Measurements from ENCODE around the gene CTRB1. TPM values are rescaled to one million over a fixed set of nuclear protein-coding genes. Genes with fewer than 3 reads are reported as not detected.

Gene CTRB1
- total and polyA plus RNA-seq, 2 donors (not counting 3 experiments of a cell fraction or from before 2014, with no cell fraction given), result not detected

GRCh38 chr16:75263291-75263962, 44.6 kb downstream of the CTRB1 start:
- Histone ChIP-seq H3K27me3 (ENCODE audit: control insufficient read depth in 2 of 2, insufficient read depth in 2 of 2, low read length in 2 of 2) (no peaks in the 10 kb centered on the region), H3K9ac (replicated peaks; ENCODE audit: extremely low read depth, insufficient read depth, low read length) (peak overlapping the region; percentile 9), H3K79me2 (ENCODE audit: control insufficient read depth, insufficient read depth, low read length) (peaks cover 74% of the 10 kb centered on the region), H3K9me1 (replicated peaks; ENCODE audit: control insufficient read depth, extremely low read depth, insufficient read depth, low read length) (no peaks in the 10 kb centered on the region), H3K36me3 (ENCODE audit: control insufficient read depth in 2 of 2, extremely low read depth in 1 of 2, insufficient read depth in 2 of 2, low read length in 2 of 2) (peaks cover 2 to 5% of the 10 kb centered on the region in 2 experiments), H4K20me1 (replicated peaks; ENCODE audit: control insufficient read depth, extremely low read depth, insufficient read depth, low read length) (no peaks in the 10 kb centered on the region), H3K9me3 (replicated peaks; ENCODE audit: control insufficient read depth, insufficient read depth, low read length) (no peaks in the 10 kb centered on the region), H3K4me2 (ENCODE audit: insufficient read depth, low read length) (peak overlapping the region; percentile 89), H2AFZ (ENCODE audit: low read depth, low read length) (no peak overlapping the region), H3K4me1 (ENCODE audit: control insufficient read depth, extremely low read depth, insufficient read depth, low read length) (peaks cover 55% of the 10 kb centered on the region), H3K27ac (ENCODE audit: insufficient read depth, low read depth, low read length) (peak overlapping the region; percentile 93), H3K4me3 (replicated peaks in 1 of 3; ENCODE audit: insufficient read depth in 1 of 3, low read depth in 1 of 3, low read length in 3 of 3) (peak overlapping the region in 2 of 3 experiments; percentile 82 to 89)
- FAIRE-seq (no peak), DNase-seq (ENCODE audit: low read depth, low spot score) (no peak)
- intact Hi-C loops (cut with micrococcal nuclease), result no loop called here
- ChIA-PET CTCF (interaction anchor here (1.7 to 3.2 kb wide), 3 partner anchors 10 to 122 kb away, joined by 5 to 16 read pairs (median 6); no protein-coding TSS in a partner anchor), POLR2A (interaction anchor here (1.0 to 2.5 kb wide), 3 partner anchors 13 to 122 kb away, joined by 3 to 8 read pairs (median 6); no protein-coding TSS in a partner anchor)
- no peak for TF ChIP-seq CTCF (IDR thresholded peaks at IDR 0.05; ENCODE audit: extremely low read depth in 1 of 2, insufficient read depth in 1 of 2, low read depth in 1 of 2, low read length in 2 of 2)
- TF ChIP-seq EZH2 (IDR thresholded peaks at IDR 0.05; ENCODE audit: borderline replicate concordance, low read depth, low read length, severe bottlenecking), result no peak
- TF ChIP-seq JUN (IDR thresholded peaks at IDR 0.05; ENCODE audit: borderline replicate concordance, insufficient read depth, insufficient read length, low read depth), result no peak
- TF ChIP-seq GATA2 (IDR thresholded peaks at IDR 0.05; ENCODE audit: insufficient read depth, insufficient read length, low read depth, low read length), result no peak
- no peak for TF ChIP-seq MYC (IDR thresholded peaks at IDR 0.05; ENCODE audit: low read depth, low read length)
- BruUV-seq (replicated peaks), result no TSS peak
- dilution Hi-C loops (cut with MboI; ENCODE audit: extremely low pct_ligation_motif_present, low sequenced_read_pairs), result no loop called here

Data from endothelial cell of umbilical vein (primary cell).